Medulla oblongata (tissue), 1 donor: ENCODE data around the gene PRKN.
"Not testable (repeated sequence)": the region's sequence is repeated elsewhere in the genome, so short reads cannot be mapped to it uniquely, and the experiment has no call there.

Experiments used
- DNase-seq: peaks from one replicate; pipeline ENCODE4 v3.0.0-alpha.2; 2015; ENCODE audit errors: extremely low spot score

PRKN gene

GRCh38 chr6:162450358-162450757, 277.2 kb downstream of the PRKN start:
- DNase-seq = no peak

GRCh38 chr6:162448294-162448693, 279.3 kb downstream of the PRKN start:
- DNase-seq = no peak

GRCh38 chr6:162443101-162443500, 284.5 kb downstream of the PRKN start:
- no peak for DNase-seq

- DNase-seq = peak; percentile 88
These were observed 284.9 kb downstream of the PRKN start for GRCh38 chr6:162442687-162443086.

- no peak for DNase-seq
These were observed 285.6 kb downstream of the PRKN start for GRCh38 chr6:162441991-162442390.

- DNase-seq = no peak
These were observed 288.6 kb downstream of the PRKN start for GRCh38 chr6:162438980-162439379.

- no peak for DNase-seq
These were observed 292.5 kb downstream of the PRKN start for GRCh38 chr6:162435071-162435470.

GRCh38 chr6:162421004-162421403, 306.6 kb downstream of the PRKN start:
- no peak for DNase-seq

GRCh38 chr6:162416831-162417537, 310.6 kb downstream of the PRKN start:
- DNase-seq = no peak

GRCh38 chr6:162416307-162416706, 311.3 kb downstream of the PRKN start:
- no peak for DNase-seq

- DNase-seq = peak; percentile 13
These were observed 317.6 kb downstream of the PRKN start for GRCh38 chr6:162409741-162410691.

- no peak for DNase-seq
These were observed 318.6 kb downstream of the PRKN start for GRCh38 chr6:162408826-162409535.

- no peak for DNase-seq
These were observed 322.6 kb downstream of the PRKN start for GRCh38 chr6:162404951-162405350.

- no peak for DNase-seq
These were observed 324.5 kb downstream of the PRKN start for GRCh38 chr6:162403031-162403430.

- no peak for DNase-seq
These were observed 332.4 kb downstream of the PRKN start for GRCh38 chr6:162395181-162395580.

- not testable (repeated sequence) for DNase-seq
These were observed 336.4 kb downstream of the PRKN start for GRCh38 chr6:162390961-162391811.

GRCh38 chr6:162389343-162390085, 338.1 kb downstream of the PRKN start:
- DNase-seq = no peak

GRCh38 chr6:162388383-162388777, 339.2 kb downstream of the PRKN start:
- DNase-seq = no peak

GRCh38 chr6:162387718-162388382, 339.7 kb downstream of the PRKN start:
- DNase-seq = no peak

GRCh38 chr6:162385980-162386379, 341.6 kb downstream of the PRKN start:
- DNase-seq = no peak
